Measurements from ENCODE around the gene ST6GALNAC3.

DNA sequence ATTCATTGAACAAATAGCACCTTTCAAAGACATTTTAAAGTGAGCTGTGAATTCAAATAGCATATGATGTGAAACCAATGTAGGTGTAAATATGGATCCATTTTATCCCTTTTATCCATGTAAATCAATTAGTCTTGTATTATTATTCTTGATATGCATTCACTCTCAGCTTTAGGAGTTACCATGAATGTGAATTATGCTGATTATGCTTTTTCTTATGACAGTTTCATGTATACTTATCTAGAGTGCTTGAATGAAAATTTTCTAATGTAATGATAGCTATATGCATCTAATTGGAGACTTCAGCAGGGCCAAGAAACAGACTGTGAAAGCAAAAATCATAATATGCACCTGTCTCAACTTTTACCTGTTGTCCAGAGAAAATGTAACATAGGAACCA is 566.2 kb downstream of the ST6GALNAC3 start:
- TF ChIP-seq EZH2phosphoT487 (IDR thresholded peaks at IDR 0.05; ENCODE audit: borderline replicate concordance) = no peak
- TF ChIP-seq, protein P1, sequence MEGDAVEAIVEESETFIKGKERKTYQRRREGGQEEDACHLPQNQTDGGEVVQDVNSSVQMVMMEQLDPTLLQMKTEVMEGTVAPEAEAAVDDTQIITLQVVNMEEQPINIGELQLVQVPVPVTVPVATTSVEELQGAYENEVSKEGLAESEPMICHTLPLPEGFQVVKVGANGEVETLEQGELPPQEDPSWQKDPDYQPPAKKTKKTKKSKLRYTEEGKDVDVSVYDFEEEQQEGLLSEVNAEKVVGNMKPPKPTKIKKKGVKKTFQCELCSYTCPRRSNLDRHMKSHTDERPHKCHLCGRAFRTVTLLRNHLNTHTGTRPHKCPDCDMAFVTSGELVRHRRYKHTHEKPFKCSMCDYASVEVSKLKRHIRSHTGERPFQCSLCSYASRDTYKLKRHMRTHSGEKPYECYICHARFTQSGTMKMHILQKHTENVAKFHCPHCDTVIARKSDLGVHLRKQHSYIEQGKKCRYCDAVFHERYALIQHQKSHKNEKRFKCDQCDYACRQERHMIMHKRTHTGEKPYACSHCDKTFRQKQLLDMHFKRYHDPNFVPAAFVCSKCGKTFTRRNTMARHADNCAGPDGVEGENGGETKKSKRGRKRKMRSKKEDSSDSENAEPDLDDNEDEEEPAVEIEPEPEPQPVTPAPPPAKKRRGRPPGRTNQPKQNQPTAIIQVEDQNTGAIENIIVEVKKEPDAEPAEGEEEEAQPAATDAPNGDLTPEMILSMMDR (conservative IDR thresholded peaks at IDR 0.05; ENCODE audit: low read length) = no peak

Measured in Loucy (cell line).